Cardiac ventricle fibroblast (primary cell): Measurements from ENCODE around the gene MYBPC3. TPM values are rescaled to one million over a fixed set of nuclear protein-coding genes. Genes with fewer than 3 reads are reported as not detected.

Experiments used
- total RNA-seq: library from RNA; depleted of rRNA; stranded (reverse); fragments of >200 nt; gene quantifications from 2 replicates; pipeline ENCODE4 v1.2.3, GENCODE V29; 2015

Gene MYBPC3
- total RNA-seq: not detected in 2 replicates

GRCh38 chr11:47352556-47352955, at the start of gene MYBPC3:
MYBPC3 (minus strand) TSS chr11:47352702; CDS start chr11:47352647, 55 bp downstream.

GRCh38 chr11:47378010-47378835, 25.7 kb upstream of the MYBPC3 start, which contains the start of gene SPI1:
SPI1 (minus strand) TSS chr11:47378547; CDS start chr11:47378353, 194 bp downstream.

Other genes with a start within 250 kb of the MYBPC3 start
- 62.8 and 81.1 TPM in 2 replicates for gene ARFGAP2, start 175.8 kb downstream of the MYBPC3 start, total RNA-seq
- gene PACSIN3, start 166.3 kb downstream of the MYBPC3 start, total RNA-seq: 16.2 and 17.6 TPM in 2 replicates
- gene DDB2, start 137.7 kb downstream of the MYBPC3 start, total RNA-seq: 15.9 and 26.0 TPM in 2 replicates
- 27.0 and 45.0 TPM in 2 replicates for gene ACP2, start 103.9 kb downstream of the MYBPC3 start, total RNA-seq
- 28.9 and 34.1 TPM in 2 replicates for gene NR1H3, start 94.7 kb downstream of the MYBPC3 start, total RNA-seq
- 12.5 and 16.1 TPM in 2 replicates for gene MADD, start 82.6 kb downstream of the MYBPC3 start, total RNA-seq
- gene SPI1, start 25.8 kb upstream of the MYBPC3 start, total RNA-seq: not detected in 2 replicates
- 104 and 110 TPM in 2 replicates for gene SLC39A13, start 55.9 kb upstream of the MYBPC3 start, total RNA-seq
- gene PSMC3, start 73.7 kb upstream of the MYBPC3 start, total RNA-seq: 89.3 and 101 TPM in 2 replicates
- not detected in 2 replicates for gene RAPSN, start 96.4 kb upstream of the MYBPC3 start, total RNA-seq
- 37.8 and 47.6 TPM in 2 replicates for gene CELF1, start 200.4 kb upstream of the MYBPC3 start, total RNA-seq
- gene PTPMT1, start 212.9 kb upstream of the MYBPC3 start, total RNA-seq: 108 and 112 TPM in 2 replicates
- gene KBTBD4, start 226.3 kb upstream of the MYBPC3 start, total RNA-seq: 12.9 and 21.9 TPM in 2 replicates
- 66.5 and 67.1 TPM in 2 replicates for gene NDUFS3, start 226.4 kb upstream of the MYBPC3 start, total RNA-seq
- gene FAM180B, start 234.0 kb upstream of the MYBPC3 start, total RNA-seq: not detected in 2 replicates
- gene C1QTNF4, start 241.7 kb upstream of the MYBPC3 start, total RNA-seq: 0.20 and 1.6 TPM in 2 replicates